Eye (tissue), 1 donor: ENCODE results near the gene GRHL1.
"Not testable (repeated sequence)": the region's sequence is repeated elsewhere in the genome, so short reads cannot be mapped to it uniquely, and the experiment has no call there.

ENCODE experiments used
- DNase-seq: peaks from one replicate; pipeline ENCODE4 v3.0.0-alpha.2; 2015

GRHL1 gene

GRCh38 chr2:10012366-10012962 lies 61.0 kb downstream of the GRHL1 start:
- DNase-seq = not testable (repeated sequence)

GRCh38 chr2:10012963-10013461 lies 61.5 kb downstream of the GRHL1 start:
- DNase-seq = no peak

- DNase-seq = not testable (repeated sequence)
These were observed 62.3 kb downstream of the GRHL1 start for GRCh38 chr2:10013651-10014417.

- no peak for DNase-seq
These were observed 63.1 kb downstream of the GRHL1 start for GRCh38 chr2:10014418-10015190.

GRCh38 chr2:10015376-10015989 lies 64.0 kb downstream of the GRHL1 start:
- not testable (repeated sequence) for DNase-seq

GRCh38 chr2:10016001-10016801 lies 64.7 kb downstream of the GRHL1 start:
- no peak for DNase-seq

GRCh38 chr2:10016802-10017258 lies 65.3 kb downstream of the GRHL1 start:
- no peak for DNase-seq

GRCh38 chr2:10017313-10017941 lies 65.9 kb downstream of the GRHL1 start:
- DNase-seq = no peak

- no peak for DNase-seq
These were observed 67.7 kb downstream of the GRHL1 start for GRCh38 chr2:10019174-10019573.

- no peak for DNase-seq
These were observed 68.3 kb downstream of the GRHL1 start for GRCh38 chr2:10019602-10020400.

- no peak for DNase-seq
These were observed 70.5 kb downstream of the GRHL1 start for GRCh38 chr2:10022041-10022421.

GRCh38 chr2:10022445-10022844 lies 71.0 kb downstream of the GRHL1 start:
- DNase-seq = no peak

- DNase-seq = no peak
These were observed 71.6 kb downstream of the GRHL1 start for GRCh38 chr2:10022966-10023662.

GRCh38 chr2:10026940-10027569 lies 75.6 kb downstream of the GRHL1 start:
- no peak for DNase-seq

- no peak for DNase-seq
These were observed 76.3 kb downstream of the GRHL1 start for GRCh38 chr2:10027660-10028330.

GRCh38 chr2:10028407-10028987 lies 77.0 kb downstream of the GRHL1 start:
- DNase-seq = peak; percentile 36

- peak; percentile 60 for DNase-seq
These were observed 77.7 kb downstream of the GRHL1 start for GRCh38 chr2:10028988-10029874.

- no peak for DNase-seq
These were observed 78.4 kb downstream of the GRHL1 start for GRCh38 chr2:10029875-10030223.
